Right ventricle myocardium superior (tissue), 1 donor: Measurements from ENCODE around the gene STAG1. TPM values are rescaled to one million over a fixed set of nuclear protein-coding genes. Genes with fewer than 3 reads are reported as not detected.
"Not testable (repeated sequence)": the region's sequence is repeated elsewhere in the genome, so short reads cannot be mapped to it uniquely, and the experiment has no call there.

ENCODE experiments used
- ATAC-seq: fragments of 200-7000 bp; cut with Tn5 transposase; one replicate; pipeline ENCODE4 v1.9.1; 2020; ENCODE audit warnings: mild to moderate bottlenecking; ENCODE audit not compliant: poor library complexity
- DNase-seq: peaks from one replicate; pipeline ENCODE4 v3.0.0-alpha.2; 2020
- intact Hi-C: fragments of 100-400 bp; cut with DNase I; formaldehyde crosslinking; loops from one replicate; pipeline ENCODE4 v1.11.2; 2022
- total RNA-seq: library from RNA; stranded (reverse); fragmentation: NEBNext Ultra II Directional; extraction: Animal tissue kit (Norgen Biotek cat#: 25700); gene quantifications from one replicate; pipeline ENCODE4 v1.2.1, GENCODE V29; 2021
- donor health status: DM: no; HTN: yes; CAD: no; lungs with severe emphysema.

STAG1 gene
- total RNA-seq, 1 donor from 2014 or later = 21.1 TPM

GRCh38 chr3:136624894-136625815 is 127.0 kb downstream of the STAG1 start:
- no peak for DNase-seq
- intact Hi-C loops = no loop called here
- peak; percentile 34 for ATAC-seq

GRCh38 chr3:136624371-136624770 is 127.8 kb downstream of the STAG1 start:
- DNase-seq (no peak), ATAC-seq (no peak)
- intact Hi-C loops = no loop called here

- DNase-seq (no peak), ATAC-seq (no peak)
- intact Hi-C loops = no loop called here
Measured at GRCh38 chr3:136621628-136622027, 130.6 kb downstream of the STAG1 start.

- DNase-seq (no peak), ATAC-seq (no peak)
- intact Hi-C loops = no loop called here
Measured at GRCh38 chr3:136620436-136620835, 131.7 kb downstream of the STAG1 start.

GRCh38 chr3:136617969-136618525 is 134.1 kb downstream of the STAG1 start:
- intact Hi-C loops, ATAC-seq, DNase-seq: not testable (repeated sequence)

- DNase-seq (no peak), ATAC-seq (peak; percentile 25)
- intact Hi-C loops = no loop called here
Measured at GRCh38 chr3:136617198-136617597, 135.0 kb downstream of the STAG1 start.

GRCh38 chr3:136612512-136612911 is 139.7 kb downstream of the STAG1 start:
- DNase-seq (no peak), ATAC-seq (no peak)
- intact Hi-C loops = no loop called here

GRCh38 chr3:136606990-136607389 is 145.2 kb downstream of the STAG1 start:
- intact Hi-C loops = no loop called here
- ATAC-seq (no peak), DNase-seq (no peak)

GRCh38 chr3:136606216-136606615 is 146.0 kb downstream of the STAG1 start:
- intact Hi-C loops, DNase-seq, ATAC-seq: not testable (repeated sequence)

GRCh38 chr3:136604961-136605360 is 147.2 kb downstream of the STAG1 start:
- DNase-seq (no peak), ATAC-seq (no peak)
- intact Hi-C loops = no loop called here

GRCh38 chr3:136602818-136603217 is 149.4 kb downstream of the STAG1 start:
- intact Hi-C loops = no loop called here
- no peak for DNase-seq
- no peak for ATAC-seq

- intact Hi-C loops = no loop called here
- DNase-seq (no peak), ATAC-seq (no peak)
Measured at GRCh38 chr3:136595913-136596697, 156.1 kb downstream of the STAG1 start.

- intact Hi-C loops = no loop called here
- DNase-seq (no peak), ATAC-seq (no peak)
Measured at GRCh38 chr3:136586580-136586979, 165.6 kb downstream of the STAG1 start.

GRCh38 chr3:136584728-136585127 is 167.4 kb downstream of the STAG1 start:
- intact Hi-C loops = no loop called here
- DNase-seq (no peak), ATAC-seq (no peak)

GRCh38 chr3:136583823-136584222 is 168.4 kb downstream of the STAG1 start:
- ATAC-seq (no peak), DNase-seq (no peak)
- intact Hi-C loops = no loop called here

GRCh38 chr3:136577791-136578190 is 174.4 kb downstream of the STAG1 start:
- ATAC-seq (no peak), DNase-seq (no peak)
- intact Hi-C loops = no loop called here

GRCh38 chr3:136576279-136577009 is 175.7 kb downstream of the STAG1 start:
- DNase-seq = no peak
- no peak for ATAC-seq
- intact Hi-C loops = no loop called here

GRCh38 chr3:136567599-136568188 is 184.5 kb downstream of the STAG1 start:
- no peak for ATAC-seq
- no peak for DNase-seq
- intact Hi-C loops = no loop called here
